ENCODE measurements around the gene PRR9.
A peak's percentile ranks its signal among the peaks of the same experiment; 100 is the strongest.
"Not testable (repeated sequence)": the region's sequence is repeated elsewhere in the genome, so short reads cannot be mapped to it uniquely, and the experiment has no call there.

Gene PRR9

GRCh38 chr1:153217744-153218416 lies 496 bp downstream of the PRR9 start:
- Mint-ChIP-seq H3K27ac (no peak overlapping the region), H3K36me3 (no peaks in the 10 kb centered on the region), H3K27me3 (peaks cover 35% of the 10 kb centered on the region), H3K4me1 (peaks cover under 1% of the 10 kb centered on the region), H3K4me3 (no peak overlapping the region), H3K9me3 (no peaks in the 10 kb centered on the region)
- no peak for ATAC-seq

GRCh38 chr1:153220606-153221303 lies 3.4 kb downstream of the PRR9 start:
- Mint-ChIP-seq H3K36me3 (no peaks in the 10 kb centered on the region), H3K27me3 (peaks cover 28% of the 10 kb centered on the region), H3K4me3 (no peak overlapping the region), H3K9me3 (no peaks in the 10 kb centered on the region), H3K4me1 (peaks cover 7% of the 10 kb centered on the region), H3K27ac (no peak overlapping the region)
- ATAC-seq = no peak

- not testable (repeated sequence) for H3K36me3 Mint-ChIP-seq, H3K4me3 Mint-ChIP-seq, H3K4me1 Mint-ChIP-seq, H3K9me3 Mint-ChIP-seq, H3K27ac Mint-ChIP-seq
- ATAC-seq = peak; percentile 75
- peaks cover 28% of the 10 kb centered on the region for H3K27me3 Mint-ChIP-seq
Observed at GRCh38 chr1:153223040-153223891, 5.9 kb downstream of the PRR9 start.

GRCh38 chr1:153227810-153228209 lies 10.4 kb downstream of the PRR9 start:
- H3K4me3 Mint-ChIP-seq = no peak overlapping the region
- H3K27me3 Mint-ChIP-seq = peaks cover 12% of the 10 kb centered on the region
- no peak for ATAC-seq
- no peak overlapping the region for H3K27ac Mint-ChIP-seq
- H3K4me1 Mint-ChIP-seq = peaks cover 13% of the 10 kb centered on the region
- no peaks in the 10 kb centered on the region for H3K9me3 Mint-ChIP-seq
- no peaks in the 10 kb centered on the region for H3K36me3 Mint-ChIP-seq

GRCh38 chr1:153228491-153228890 lies 11.1 kb downstream of the PRR9 start:
- peaks cover 6% of the 10 kb centered on the region for H3K27me3 Mint-ChIP-seq
- no peaks in the 10 kb centered on the region for H3K36me3 Mint-ChIP-seq
- H3K9me3 Mint-ChIP-seq = no peaks in the 10 kb centered on the region
- no peak for ATAC-seq
- peaks cover 6% of the 10 kb centered on the region for H3K4me1 Mint-ChIP-seq
- H3K27ac Mint-ChIP-seq = no peak overlapping the region
- no peak overlapping the region for H3K4me3 Mint-ChIP-seq

GRCh38 chr1:153229076-153229829 lies 11.9 kb downstream of the PRR9 start:
- H3K27me3 Mint-ChIP-seq, H3K36me3 Mint-ChIP-seq, ATAC-seq, H3K9me3 Mint-ChIP-seq, H3K27ac Mint-ChIP-seq, H3K4me3 Mint-ChIP-seq, H3K4me1 Mint-ChIP-seq: not testable (repeated sequence)

GRCh38 chr1:153231363-153231762 lies 14.0 kb downstream of the PRR9 start:
- Mint-ChIP-seq H3K4me1 (peaks cover 6% of the 10 kb centered on the region), H3K27me3 (no peaks in the 10 kb centered on the region), H3K36me3 (no peaks in the 10 kb centered on the region), H3K9me3 (no peaks in the 10 kb centered on the region), H3K27ac (no peak overlapping the region), H3K4me3 (no peak overlapping the region)
- ATAC-seq = no peak

GRCh38 chr1:153231785-153232184 lies 14.4 kb downstream of the PRR9 start:
- no peaks in the 10 kb centered on the region for H3K27me3 Mint-ChIP-seq
- no peak overlapping the region for H3K27ac Mint-ChIP-seq
- no peaks in the 10 kb centered on the region for H3K9me3 Mint-ChIP-seq
- H3K4me1 Mint-ChIP-seq = peaks cover 6% of the 10 kb centered on the region
- ATAC-seq = no peak
- no peaks in the 10 kb centered on the region for H3K36me3 Mint-ChIP-seq
- H3K4me3 Mint-ChIP-seq = no peak overlapping the region

GRCh38 chr1:153232553-153232952 lies 15.2 kb downstream of the PRR9 start:
- no peaks in the 10 kb centered on the region for H3K9me3 Mint-ChIP-seq
- peaks cover 6% of the 10 kb centered on the region for H3K4me1 Mint-ChIP-seq

GRCh38 chr1:153233448-153233847 lies 16.1 kb downstream of the PRR9 start:
- Mint-ChIP-seq H3K4me3 (no peak overlapping the region), H3K9me3 (no peaks in the 10 kb centered on the region), H3K27me3 (peaks cover 5% of the 10 kb centered on the region), H3K36me3 (no peaks in the 10 kb centered on the region), H3K4me1 (peaks cover 6% of the 10 kb centered on the region), H3K27ac (no peak overlapping the region)
- ATAC-seq = no peak

More at GRCh38 chr1:153232553-153232952, 15.2 kb downstream of the PRR9 start:
- H3K27me3 Mint-ChIP-seq = no peaks in the 10 kb centered on the region
- H3K4me3 Mint-ChIP-seq = no peak overlapping the region
- no peak overlapping the region for H3K27ac Mint-ChIP-seq
- ATAC-seq = no peak
- no peaks in the 10 kb centered on the region for H3K36me3 Mint-ChIP-seq

- Mint-ChIP-seq H3K27ac (no peak overlapping the region), H3K36me3 (no peaks in the 10 kb centered on the region), H3K4me1 (no peaks in the 10 kb centered on the region), H3K9me3 (no peaks in the 10 kb centered on the region), H3K27me3 (peaks cover 30% of the 10 kb centered on the region), H3K4me3 (no peak overlapping the region)
- no peak for ATAC-seq
Observed at GRCh38 chr1:153238527-153238926, 21.1 kb downstream of the PRR9 start.

- peaks cover 39% of the 10 kb centered on the region for H3K27me3 Mint-ChIP-seq
- H3K9me3 Mint-ChIP-seq = peaks cover 12% of the 10 kb centered on the region
- H3K4me1 Mint-ChIP-seq = no peaks in the 10 kb centered on the region
Observed at GRCh38 chr1:153242160-153242559, 24.8 kb downstream of the PRR9 start.

GRCh38 chr1:153245466-153245865 lies 28.1 kb downstream of the PRR9 start:
- Mint-ChIP-seq H3K27me3 (peaks cover 39% of the 10 kb centered on the region), H3K27ac (no peak overlapping the region), H3K4me3 (no peak overlapping the region), H3K36me3 (no peaks in the 10 kb centered on the region), H3K4me1 (no peaks in the 10 kb centered on the region), H3K9me3 (peaks cover 12% of the 10 kb centered on the region)
- ATAC-seq = no peak

More at GRCh38 chr1:153242160-153242559, 24.8 kb downstream of the PRR9 start:
- ATAC-seq = no peak
- Mint-ChIP-seq H3K4me3 (no peak overlapping the region), H3K36me3 (no peaks in the 10 kb centered on the region), H3K27ac (no peak overlapping the region)

GRCh38 chr1:153246018-153246417 lies 28.6 kb downstream of the PRR9 start:
- Mint-ChIP-seq H3K36me3 (no peaks in the 10 kb centered on the region), H3K9me3 (peaks cover 12% of the 10 kb centered on the region), H3K27me3 (peaks cover 38% of the 10 kb centered on the region), H3K27ac (no peak overlapping the region), H3K4me1 (peaks cover 4% of the 10 kb centered on the region), H3K4me3 (no peak overlapping the region)
- ATAC-seq = no peak

GRCh38 chr1:153246825-153247224 lies 29.4 kb downstream of the PRR9 start:
- no peak for ATAC-seq
- Mint-ChIP-seq H3K36me3 (no peaks in the 10 kb centered on the region), H3K27ac (no peak overlapping the region), H3K27me3 (peaks cover 46% of the 10 kb centered on the region), H3K9me3 (peaks cover 12% of the 10 kb centered on the region), H3K4me1 (peaks cover 12% of the 10 kb centered on the region), H3K4me3 (no peak overlapping the region)
